Measurements from ENCODE around the gene CC2D1A.

CC2D1A gene

GRCh38 chr19:13905634-13906520, at the start of gene CC2D1A, which contains the start of gene BRME1:
TSS of gene CC2D1A (plus strand) at chr19:13906201. CDS start at chr19:13906442, 241 bp downstream.
TSS of gene BRME1 (minus strand) at chr19:13906117. CDS start at chr19:13904892, 1,225 bp downstream.
- DNase-seq (ENCODE audit: low read depth): peak; percentile 91

GRCh38 chr19:13856497-13856896, 49.5 kb upstream of the CC2D1A start:
- no peak for DNase-seq (ENCODE audit: low read depth)

GRCh38 chr19:13859361-13859880, 46.6 kb upstream of the CC2D1A start:
- DNase-seq (ENCODE audit: low read depth): no peak

- DNase-seq (ENCODE audit: low read depth): no peak
Observed at GRCh38 chr19:13860679-13861391, 45.2 kb upstream of the CC2D1A start.

GRCh38 chr19:13861392-13861713, 44.6 kb upstream of the CC2D1A start:
- no peak for DNase-seq (ENCODE audit: low read depth)

- peak; percentile 81 for DNase-seq (ENCODE audit: low read depth)
Observed at GRCh38 chr19:13861714-13862531, 44.1 kb upstream of the CC2D1A start.

GRCh38 chr19:13864046-13864666, 41.8 kb upstream of the CC2D1A start:
- no peak for DNase-seq (ENCODE audit: low read depth)

GRCh38 chr19:13864667-13865570, 41.1 kb upstream of the CC2D1A start:
- DNase-seq (ENCODE audit: low read depth): no peak

GRCh38 chr19:13865571-13866462, 40.2 kb upstream of the CC2D1A start:
- no peak for DNase-seq (ENCODE audit: low read depth)

GRCh38 chr19:13866463-13867046, 39.4 kb upstream of the CC2D1A start:
- DNase-seq (ENCODE audit: low read depth): no peak

- DNase-seq (ENCODE audit: low read depth): no peak
Observed at GRCh38 chr19:13868663-13869062, 37.3 kb upstream of the CC2D1A start.

- DNase-seq (ENCODE audit: low read depth): no peak
Observed at GRCh38 chr19:13869281-13869680, 36.7 kb upstream of the CC2D1A start.

- no peak for DNase-seq (ENCODE audit: low read depth)
Observed at GRCh38 chr19:13870873-13871272, 35.1 kb upstream of the CC2D1A start.

GRCh38 chr19:13872339-13872694, 33.7 kb upstream of the CC2D1A start:
- no peak for DNase-seq (ENCODE audit: low read depth)

GRCh38 chr19:13872695-13873389, 33.2 kb upstream of the CC2D1A start:
- no peak for DNase-seq (ENCODE audit: low read depth)

- DNase-seq (ENCODE audit: low read depth): no peak
Observed at GRCh38 chr19:13873834-13874515, 32.0 kb upstream of the CC2D1A start.

- no peak for DNase-seq (ENCODE audit: low read depth)
Observed at GRCh38 chr19:13875824-13876223, 30.2 kb upstream of the CC2D1A start.

- DNase-seq (ENCODE audit: low read depth): no peak
Observed at GRCh38 chr19:13876834-13877233, 29.2 kb upstream of the CC2D1A start, which contains the start of gene NANOS3. TSS of gene NANOS3 (plus strand) at chr19:13877134. CDS start at chr19:13877249, 115 bp downstream.

Data from stimulated activated CD8-positive, alpha-beta memory T cell treated with anti-CD3 and anti-CD28 coated beads, Interleukin-12 subunit alpha, Interleukin-12 subunit beta, amount 100 ng/mL, for 4 hours (primary cell).